Central memory CD8-positive, alpha-beta T cell (primary cell): ENCODE data around the gene MYOCD.

Experiments used
- ATAC-seq: fragments of 150-1000 bp; cut with Tn5 transposase; replicated peaks from 2 replicates; pipeline ENCODE4 v1.10.0; 2022; ENCODE audit warnings: mild to moderate bottlenecking, moderate FRiP score, moderate number of reproducible peaks; ENCODE audit not compliant: poor library complexity, severe bottlenecking; ENCODE audit errors: extremely low read depth
- DNase-seq, 2 donors: peaks; one replicate each; pipeline ENCODE4 v3.0.0; 2021; ENCODE audit warnings: low spot score in 2 of 2
- H3K27ac Mint-ChIP-seq: one replicate; pipeline ENCODE4 v1.8.0; 2022; ENCODE audit warnings: low read depth, mild to moderate bottlenecking, moderate library complexity, mixed read lengths
- H3K27me3 Mint-ChIP-seq: one replicate; pipeline ENCODE4 v1.8.0; 2022; ENCODE audit warnings: mixed read lengths
- H3K36me3 Mint-ChIP-seq: one replicate; pipeline ENCODE4 v1.8.0; 2022; ENCODE audit warnings: mild to moderate bottlenecking, moderate library complexity, mixed read lengths; ENCODE audit not compliant: insufficient read depth
- H3K4me1 Mint-ChIP-seq: one replicate; pipeline ENCODE4 v1.8.0; 2022; ENCODE audit warnings: mixed read lengths
- H3K4me3 Mint-ChIP-seq: one replicate; pipeline ENCODE4 v1.8.0; 2022; ENCODE audit warnings: mild to moderate bottlenecking, moderate library complexity, mixed read lengths
- H3K9me3 Mint-ChIP-seq: one replicate; pipeline ENCODE4 v1.8.0; 2022; ENCODE audit warnings: mixed read lengths

Gene MYOCD

GRCh38 chr17:12806630-12807029 lies 140.9 kb downstream of the MYOCD start:
- no peaks in the 10 kb centered on the region for H3K4me1 Mint-ChIP-seq
- H3K27me3 Mint-ChIP-seq = peaks cover 17% of the 10 kb centered on the region
- DNase-seq (no peak), ATAC-seq (no peak)
- H3K9me3 Mint-ChIP-seq = peaks cover 27% of the 10 kb centered on the region
- H3K4me3 Mint-ChIP-seq = no peak overlapping the region
- H3K27ac Mint-ChIP-seq = no peak overlapping the region
- no peaks in the 10 kb centered on the region for H3K36me3 Mint-ChIP-seq

GRCh38 chr17:12808723-12809122 lies 143.0 kb downstream of the MYOCD start:
- ATAC-seq (no peak), DNase-seq (no peak)
- Mint-ChIP-seq H3K9me3 (peaks cover 27% of the 10 kb centered on the region), H3K27ac (no peak overlapping the region), H3K27me3 (peaks cover 17% of the 10 kb centered on the region), H3K4me3 (no peak overlapping the region), H3K36me3 (no peaks in the 10 kb centered on the region), H3K4me1 (no peaks in the 10 kb centered on the region)

GRCh38 chr17:12812877-12813276 lies 147.2 kb downstream of the MYOCD start:
- Mint-ChIP-seq H3K9me3 (peaks cover 14% of the 10 kb centered on the region), H3K27me3 (peaks cover 11% of the 10 kb centered on the region), H3K4me1 (no peaks in the 10 kb centered on the region), H3K36me3 (no peaks in the 10 kb centered on the region), H3K27ac (no peak overlapping the region), H3K4me3 (no peak overlapping the region)
- no peak for DNase-seq
- no peak for ATAC-seq

- peaks cover 14% of the 10 kb centered on the region for H3K9me3 Mint-ChIP-seq
- H3K27me3 Mint-ChIP-seq = peaks cover 11% of the 10 kb centered on the region
- no peak overlapping the region for H3K4me3 Mint-ChIP-seq
- no peaks in the 10 kb centered on the region for H3K4me1 Mint-ChIP-seq
- DNase-seq (no peak), ATAC-seq (no peak)
- no peak overlapping the region for H3K27ac Mint-ChIP-seq
- no peaks in the 10 kb centered on the region for H3K36me3 Mint-ChIP-seq
Measured at GRCh38 chr17:12813664-12814063, 148.0 kb downstream of the MYOCD start.

- peaks cover 11% of the 10 kb centered on the region for H3K27me3 Mint-ChIP-seq
- H3K9me3 Mint-ChIP-seq = peaks cover 6% of the 10 kb centered on the region
- H3K36me3 Mint-ChIP-seq = no peaks in the 10 kb centered on the region
- H3K4me1 Mint-ChIP-seq = no peaks in the 10 kb centered on the region
- no peak for DNase-seq
- no peak for ATAC-seq
- no peak overlapping the region for H3K27ac Mint-ChIP-seq
- no peak overlapping the region for H3K4me3 Mint-ChIP-seq
Measured at GRCh38 chr17:12814718-12815117, 149.0 kb downstream of the MYOCD start.

GRCh38 chr17:12815642-12816141 lies 150.0 kb downstream of the MYOCD start:
- Mint-ChIP-seq H3K36me3 (no peaks in the 10 kb centered on the region), H3K27ac (no peak overlapping the region), H3K4me1 (no peaks in the 10 kb centered on the region), H3K9me3 (peaks cover 6% of the 10 kb centered on the region), H3K4me3 (no peak overlapping the region), H3K27me3 (peaks cover 11% of the 10 kb centered on the region)
- no peak for DNase-seq
- no peak for ATAC-seq
